HCT116 (cell line): ENCODE data around the gene LGALS7. TPM values are rescaled to one million over a fixed set of nuclear protein-coding genes. Genes with fewer than 3 reads are reported as not detected.

Source experiments
- ATAC-seq: fragments of 200-7000 bp; cut with Tn5 transposase; 2 replicates; pipeline ENCODE4 v1.9.1; 2020; ENCODE audit warnings: mild to moderate bottlenecking, moderate library complexity
- BruUV-seq: library from RNA; stranded (reverse); fragments of 400-500 nt; replicated peaks from 2 replicates; lab custom pipeline; 2021; lab: Mats Ljungman, UMichigan
- CTCF ChIA-PET: fragments of 300-600 bp; sonication (Branson Sonifier 250); formaldehyde crosslinking; loops from one replicate; lab custom pipeline; 2021; ENCODE audit warnings: antibody characterized with exemption; lab: Charles Lee
- POLR2A ChIA-PET: fragments of 300-600, 350-600 bp; sonication (Branson Sonifier 250); formaldehyde crosslinking; loops from one replicate; lab custom pipeline; 2021; ENCODE audit warnings: antibody characterized with exemption; lab: Charles Lee
- RAD21 ChIA-PET, 2 experiments: fragments of 300-600 bp; sonication (Branson Sonifier 250); formaldehyde crosslinking; loops; one replicate each; lab custom pipeline; 2023; ENCODE audit warnings: low total read pairs in 2 of 2; ENCODE audit not compliant: uncharacterized antibody in 2 of 2, unreplicated experiment in 2 of 2, low non-redundant PET in 1 of 2; lab: Charles Lee
- DNase-seq: peaks from one replicate; pipeline ENCODE4 v3.0.0-alpha.2; 2010; ENCODE audit warnings: low read depth, low spot score
- H2AFZ ChIP-seq: fragments of 200-600 bp; shearing (Covaris generic), sonication (generic); 2 replicates; pipeline ENCODE4 v1.6.1; 2017; ENCODE audit warnings: low read depth, mixed run types, mixed read lengths, antibody characterized with exemption, low read length; ENCODE audit not compliant: poor library complexity, severe bottlenecking
- H3K27ac ChIP-seq: 2 replicates; pipeline ENCODE4 v1.5.1; 2012; ENCODE audit warnings: low read depth, low read length
- H3K27me3 ChIP-seq: fragments of 200-600 bp; sonication (generic); 2 replicates; pipeline ENCODE4 v1.6.1; 2016; ENCODE audit warnings: mixed run types, low read length, mixed read lengths; ENCODE audit not compliant: insufficient read depth
- H3K36me3 ChIP-seq, 2 experiments: fragments of 200-500 bp in 1 of 2; fragments of 200-600 bp in 1 of 2; sonication (Bioruptor generic) in 1 of 2; sonication (generic) in 1 of 2; 2 replicates each; pipeline versions ENCODE4 v1.5.1 to v1.6.1; 2014 to 2016; ENCODE audit warnings: low read length in 2 of 2, inconsistent platforms in 1 of 2, mixed read lengths in 1 of 2, mixed run types in 1 of 2; ENCODE audit not compliant: insufficient read depth in 2 of 2, control insufficient read depth in 1 of 2
- H3K4me1 ChIP-seq, 2 experiments: fragments of 200-600 bp in 1 of 2; sonication (generic) in 1 of 2; 2 replicates each; pipeline versions ENCODE4 v1.5.1 to v1.6.1; 2012 to 2017; ENCODE audit warnings: low read length in 2 of 2, inconsistent platforms in 1 of 2, mild to moderate bottlenecking in 1 of 2, mixed read lengths in 1 of 2, mixed run types in 1 of 2, moderate library complexity in 1 of 2; ENCODE audit not compliant: insufficient read depth in 2 of 2, control insufficient read depth in 1 of 2
- H3K4me2 ChIP-seq: fragments of 200-600 bp; sonication (generic); 2 replicates; pipeline ENCODE4 v1.6.1; 2017; ENCODE audit warnings: mixed run types, low read length, mixed read lengths
- H3K4me3 ChIP-seq, 2 experiments: fragments of 200-600 bp in 1 of 2; sonication (generic) in 1 of 2; replicated peaks in 1 of 2; 2 replicates each; pipeline ENCODE4 v1.5.1; 2011 to 2016; ENCODE audit warnings: low read length in 2 of 2, control low read depth in 1 of 2, low read depth in 1 of 2, mild to moderate bottlenecking in 1 of 2, mixed read lengths in 1 of 2, mixed run types in 1 of 2
- H3K79me2 ChIP-seq: fragments of 200-600 bp; sonication (generic); 2 replicates; pipeline ENCODE4 v1.6.1; 2017; ENCODE audit warnings: mild to moderate bottlenecking, mixed run types, low read length, moderate library complexity, mixed read lengths; ENCODE audit not compliant: insufficient read depth
- H3K9ac ChIP-seq: fragments of 200-600 bp; sonication (generic); 2 replicates; pipeline ENCODE4 v1.6.1; 2016; ENCODE audit warnings: low read length, mixed read lengths
- H3K9me2 ChIP-seq: fragments of 200-600 bp; sonication (generic), shearing (Covaris generic); 2 replicates; pipeline ENCODE4 v1.6.1; 2017; ENCODE audit warnings: mixed run types, mild to moderate bottlenecking, moderate library complexity; ENCODE audit not compliant: insufficient read depth
- H3K9me3 ChIP-seq, 2 experiments: fragments of 200-500 bp in 1 of 2; fragments of 200-600 bp in 1 of 2; sonication (Bioruptor generic) in 1 of 2; sonication (generic) in 1 of 2; 2 replicates each; pipeline ENCODE4 v1.6.1; 2014 to 2017; ENCODE audit warnings: low read length in 2 of 2, mixed read lengths in 2 of 2, inconsistent platforms in 1 of 2, low read depth in 1 of 2, mild to moderate bottlenecking in 1 of 2, mixed run types in 1 of 2, moderate library complexity in 1 of 2; ENCODE audit not compliant: control insufficient read depth in 1 of 2, insufficient read depth in 1 of 2
- H4K20me1 ChIP-seq: fragments of 200-600 bp; sonication (generic), shearing (Covaris generic); 2 replicates; pipeline ENCODE4 v1.6.1; 2017; ENCODE audit warnings: mixed run types, mild to moderate bottlenecking, moderate library complexity; ENCODE audit not compliant: insufficient read depth
- EGR1 ChIP-seq: IDR thresholded peaks from 2 replicates; pipeline ENCODE4 v1.6.1; 2012; ENCODE audit warnings: low read depth
- EZH2phosphoT487 ChIP-seq: fragments of 200-600 bp; IDR thresholded peaks from 2 replicates; pipeline ENCODE4 v1.6.1; 2018; ENCODE audit warnings: antibody characterized with exemption, borderline replicate concordance
- ZFX ChIP-seq: fragments of 450-650 bp; IDR thresholded peaks from 2 replicates; pipeline ENCODE4 v1.6.1; 2017
- ZNF274 ChIP-seq: fragments of 200-500 bp; sonication (Bioruptor generic); IDR thresholded peaks from 2 replicates; pipeline ENCODE4 v1.6.1; 2014; ENCODE audit warnings: mild to moderate bottlenecking, low read depth, low read length, inconsistent platforms
- intact Hi-C: fragments of 100-400 bp; cut with micrococcal nuclease; formaldehyde crosslinking; loops from 2 replicates; pipeline ENCODE4 v1.10.0; 2022
- total RNA-seq: library from RNA; stranded (reverse); gene quantifications from one replicate; pipeline ENCODE4 v1.2.1, GENCODE V29; 2021; ENCODE audit not compliant: unreplicated experiment
- TF ChIP-seq, protein P1 (sequence below): IDR thresholded peaks from 2 replicates; pipeline ENCODE4 v1.6.1; 2012
- TF ChIP-seq, protein P2 (sequence below), 3 experiments: fragments of 200-600 bp in 1 of 3; sonication (generic) in 1 of 3; IDR thresholded peaks in 2 of 3; conservative IDR thresholded peaks in 1 of 3; 2 replicates each; pipeline ENCODE4 v1.5.1; 2012 to 2017; ENCODE audit warnings: low read depth in 2 of 3, low read length in 2 of 3, antibody characterized with exemption in 1 of 3, borderline replicate concordance in 1 of 3, control low read depth in 1 of 3, mild to moderate bottlenecking in 1 of 3, mixed read lengths in 1 of 3, mixed run types in 1 of 3, moderate library complexity in 1 of 3; ENCODE audit not compliant: insufficient read depth in 1 of 3

LGALS7 gene
- total RNA-seq, 1 experiment from 2014 or later, result not detected

DNA sequence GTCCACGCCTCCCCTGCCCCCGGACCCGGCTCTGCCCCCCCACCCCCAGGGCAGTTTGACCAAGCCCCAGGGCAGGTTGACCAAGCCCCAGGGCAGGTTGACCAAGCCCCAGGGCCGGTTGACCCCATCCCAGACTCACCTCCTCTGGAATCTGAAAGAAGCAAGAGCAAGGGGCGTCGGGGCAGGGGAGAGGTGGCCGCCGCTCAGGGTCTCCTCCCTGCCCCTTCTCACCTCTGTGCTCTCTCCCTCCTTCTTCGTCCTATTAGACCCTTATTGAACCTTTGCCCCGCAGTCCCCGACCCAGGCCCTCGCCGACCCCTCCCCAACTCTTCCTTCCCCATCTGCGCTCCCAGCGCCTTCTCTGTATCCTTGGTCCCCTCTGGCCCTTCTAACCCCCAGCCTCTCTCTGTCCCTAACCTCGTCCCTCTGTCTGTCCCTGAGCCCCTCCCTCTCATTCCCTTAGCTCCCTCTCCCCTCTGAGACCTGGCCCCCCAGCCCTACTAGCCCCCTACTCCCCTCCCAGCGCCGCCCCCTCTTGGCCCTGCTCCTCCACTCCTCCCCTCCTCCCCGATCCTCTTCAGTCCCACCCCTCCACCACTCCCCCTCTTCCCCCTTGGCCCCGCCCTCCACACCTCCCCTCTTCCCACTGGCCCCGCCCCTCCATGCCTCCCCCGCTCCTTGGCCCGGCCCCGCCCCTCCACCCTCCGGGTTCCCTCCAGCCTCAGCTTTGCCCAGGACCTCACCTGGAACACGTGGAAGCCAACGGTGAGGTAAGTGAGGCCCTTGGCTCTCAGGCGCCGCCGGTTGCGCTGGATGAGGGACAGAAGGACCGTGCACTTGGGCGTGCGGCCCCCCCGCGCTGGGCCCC, 36.7 kb downstream of the LGALS7 start:
- ChIA-PET RAD21 (interaction anchor here (0.6 kb wide), 2 partner anchors 8 to 194 kb away, joined by 3 read pairs; partner anchors contain the start of genes MRPS12 (in 1 of the 2) and SARS2 (in 1 of the 2)), CTCF (no interaction called here), POLR2A (no interaction called here)
- Histone ChIP-seq H3K4me3 (peak overlapping the region; percentile 32 to 50), H3K9me2 (no peaks in the 10 kb centered on the region), H3K27ac (no peak overlapping the region; the same call in 1 of the 2 replicates), H3K27me3 (no peaks in the 10 kb centered on the region), H2AFZ (no peak overlapping the region), H3K79me2 (no peaks in the 10 kb centered on the region), H4K20me1 (0 out of 2 replicates have a peak, but pooled peaks cover 2% of the 10 kb centered on the region), H3K4me2 (peak overlapping the region; percentile 68), H3K36me3 (peaks cover under 1 to 2% of the 10 kb centered on the region in 2 experiments; a peak in 1 of 4 replicates), H3K9me3 (no peaks in the 10 kb centered on the region), H3K9ac (peak overlapping the region; percentile 47), H3K4me1 (peaks cover 13 to 49% of the 10 kb centered on the region in 2 experiments; a peak in 3 of 4 replicates)
- BruUV-seq, result no TSS peak
- ATAC-seq, result peak; percentile 41
- TF ChIP-seq, protein P1, sequence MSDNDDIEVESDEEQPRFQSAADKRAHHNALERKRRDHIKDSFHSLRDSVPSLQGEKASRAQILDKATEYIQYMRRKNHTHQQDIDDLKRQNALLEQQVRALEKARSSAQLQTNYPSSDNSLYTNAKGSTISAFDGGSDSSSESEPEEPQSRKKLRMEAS, result peak; percentile 63
- no peak for TF ChIP-seq EZH2phosphoT487
- DNase-seq, result peak; percentile 48
- intact Hi-C loops, result loop anchor here (5.0 kb wide), 1 partner anchor 96 kb away; the partner anchor contains the start of gene ECH1

DNA sequence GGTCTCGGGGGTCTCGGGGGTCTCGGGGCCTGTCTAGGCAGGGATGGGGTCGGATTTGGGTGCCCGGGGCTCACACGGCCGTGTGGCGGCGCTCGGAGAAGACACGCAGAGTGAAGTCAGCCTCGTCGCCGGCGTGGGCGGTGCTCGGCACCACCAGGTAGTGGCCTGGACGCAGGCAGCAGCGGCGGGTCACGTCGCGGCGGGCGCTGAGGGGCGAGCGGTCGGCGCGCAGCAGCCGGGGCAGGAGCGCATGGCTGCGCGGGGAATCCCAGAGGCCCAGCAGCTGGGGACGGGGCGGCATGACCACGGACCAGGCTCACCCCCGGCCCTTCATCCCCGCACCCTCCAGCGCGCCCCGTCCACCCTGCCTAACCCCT, 37.3 kb downstream of the LGALS7 start:
- POLR2A ChIA-PET, result no interaction called here
- H3K79me2 ChIP-seq, result no peaks in the 10 kb centered on the region
- H3K27me3 ChIP-seq, result no peaks in the 10 kb centered on the region
- H3K36me3 ChIP-seq, result peaks cover 4 to 7% of the 10 kb centered on the region in 2 experiments; a peak in 2 of 4 replicates
- ATAC-seq (peak; percentile 46), DNase-seq (no peak)
- RAD21 ChIA-PET, result no interaction called here
- intact Hi-C loops, result loop anchor here (5.0 kb wide), 1 partner anchor 96 kb away; the partner anchor contains the start of gene ECH1
- no TSS peak for BruUV-seq
- peak overlapping the region; percentile 68 for H3K4me2 ChIP-seq
- H3K4me1 ChIP-seq, result peaks cover 13 to 55% of the 10 kb centered on the region in 2 experiments; a peak in 3 of 4 replicates
- 0 out of 2 replicates have a peak, but pooled peaks cover 3% of the 10 kb centered on the region for H4K20me1 ChIP-seq
- peak overlapping the region; percentile 47 for H3K9ac ChIP-seq
- no peaks in the 10 kb centered on the region for H3K9me2 ChIP-seq
- peak overlapping the region; percentile 45; the same call in 1 of the 2 replicates for H3K27ac ChIP-seq
- no peak overlapping the region for H2AFZ ChIP-seq
- H3K9me3 ChIP-seq, result no peaks in the 10 kb centered on the region
- TF ChIP-seq EGR1 (peak; percentile 59), ZNF274 (no peak), ZFX (no peak)
- TF ChIP-seq, protein P2, sequence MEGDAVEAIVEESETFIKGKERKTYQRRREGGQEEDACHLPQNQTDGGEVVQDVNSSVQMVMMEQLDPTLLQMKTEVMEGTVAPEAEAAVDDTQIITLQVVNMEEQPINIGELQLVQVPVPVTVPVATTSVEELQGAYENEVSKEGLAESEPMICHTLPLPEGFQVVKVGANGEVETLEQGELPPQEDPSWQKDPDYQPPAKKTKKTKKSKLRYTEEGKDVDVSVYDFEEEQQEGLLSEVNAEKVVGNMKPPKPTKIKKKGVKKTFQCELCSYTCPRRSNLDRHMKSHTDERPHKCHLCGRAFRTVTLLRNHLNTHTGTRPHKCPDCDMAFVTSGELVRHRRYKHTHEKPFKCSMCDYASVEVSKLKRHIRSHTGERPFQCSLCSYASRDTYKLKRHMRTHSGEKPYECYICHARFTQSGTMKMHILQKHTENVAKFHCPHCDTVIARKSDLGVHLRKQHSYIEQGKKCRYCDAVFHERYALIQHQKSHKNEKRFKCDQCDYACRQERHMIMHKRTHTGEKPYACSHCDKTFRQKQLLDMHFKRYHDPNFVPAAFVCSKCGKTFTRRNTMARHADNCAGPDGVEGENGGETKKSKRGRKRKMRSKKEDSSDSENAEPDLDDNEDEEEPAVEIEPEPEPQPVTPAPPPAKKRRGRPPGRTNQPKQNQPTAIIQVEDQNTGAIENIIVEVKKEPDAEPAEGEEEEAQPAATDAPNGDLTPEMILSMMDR (IDR thresholded peaks at IDR 0.05 in 2 of 3, conservative IDR thresholded peaks at IDR 0.05 in 1 of 3; ENCODE audit: borderline replicate concordance in 1 of 3, insufficient read depth in 1 of 3, low read depth in 2 of 3, low read length in 2 of 3), result no peak
- CTCF ChIA-PET, result no interaction called here
- H3K4me3 ChIP-seq, result peak overlapping the region; percentile 32 to 50
